Natural killer cell treated with Interleukin-12 subunit alpha and Interleukin-12 subunit beta and Interleukin-15 and Interleukin-18, amount 100 ng/mL, for 72 hours (primary cell): ENCODE data around the gene ZCCHC24. TPM values are rescaled to one million over a fixed set of nuclear protein-coding genes. Genes with fewer than 3 reads are reported as not detected.

ENCODE experiments used
- ATAC-seq, 2 donors: fragments of 150-1000 bp; cut with Tn5 transposase in 1 of 2; sonication (Bioruptor Pico), chemical (Tn5 transposase) in 1 of 2; 2 replicates each; pipeline ENCODE4 v1.10.0; 2021
- DNase-seq: peaks from one replicate; pipeline ENCODE4 v3.0.0; 2022; ENCODE audit warnings: low spot score
- H3K27ac Mint-ChIP-seq, 2 donors: 1 replicate in 1 of 2; 2 replicates in 1 of 2; pipeline ENCODE4 v1.8.0; 2022; ENCODE audit warnings: mixed read lengths in 2 of 2, mild to moderate bottlenecking in 1 of 2, moderate library complexity in 1 of 2
- H3K27me3 Mint-ChIP-seq, 2 donors: 1 replicate in 1 of 2; 2 replicates in 1 of 2; pipeline ENCODE4 v1.8.0; 2022; ENCODE audit warnings: mixed read lengths in 2 of 2
- H3K36me3 Mint-ChIP-seq: one replicate; pipeline ENCODE4 v1.8.0; 2022; ENCODE audit warnings: mixed read lengths
- H3K4me1 Mint-ChIP-seq, 2 donors: 1 replicate in 1 of 2; 2 replicates in 1 of 2; pipeline ENCODE4 v1.8.0; 2022; ENCODE audit warnings: low read depth in 2 of 2, mixed read lengths in 2 of 2, mild to moderate bottlenecking in 1 of 2
- H3K4me3 Mint-ChIP-seq: one replicate; pipeline ENCODE4 v1.8.0; 2022; ENCODE audit warnings: mixed read lengths
- H3K9me3 Mint-ChIP-seq: 2 replicates; pipeline ENCODE4 v1.8.0; 2022; ENCODE audit warnings: mixed read lengths
- total RNA-seq, 2 donors: library from RNA; stranded (reverse); gene quantifications; one replicate each; pipeline ENCODE4 v1.2.3, GENCODE V29; 2022

ZCCHC24 gene
- total RNA-seq, 2 donors from 2014 or later = 0.73 to 1.3 TPM

- DNase-seq (no peak), ATAC-seq (no peak)
- H3K36me3 Mint-ChIP-seq = no peaks in the 10 kb centered on the region
Observed at GRCh38 chr10:79437111-79437814, 8.2 kb downstream of the ZCCHC24 start.

GRCh38 chr10:79436850-79437103 lies 8.6 kb downstream of the ZCCHC24 start:
- no peaks in the 10 kb centered on the region for H3K27me3 Mint-ChIP-seq
- H3K4me1 Mint-ChIP-seq = peaks cover 0 to 8% of the 10 kb centered on the region in 2 donors
- no peaks in the 10 kb centered on the region for H3K36me3 Mint-ChIP-seq
- no peak for DNase-seq
- no peak for ATAC-seq
- no peaks in the 10 kb centered on the region for H3K9me3 Mint-ChIP-seq
- H3K4me3 Mint-ChIP-seq = no peak overlapping the region
- H3K27ac Mint-ChIP-seq = no peak overlapping the region

More at GRCh38 chr10:79437111-79437814, 8.2 kb downstream of the ZCCHC24 start:
- peak overlapping the region in 1 of 2 donors; percentile 53 for H3K27ac Mint-ChIP-seq
- peaks cover 0 to 9% of the 10 kb centered on the region in 2 donors for H3K4me1 Mint-ChIP-seq
- H3K9me3 Mint-ChIP-seq = no peaks in the 10 kb centered on the region
- no peaks in the 10 kb centered on the region for H3K27me3 Mint-ChIP-seq
- no peak overlapping the region for H3K4me3 Mint-ChIP-seq

GRCh38 chr10:79436066-79436849 lies 9.2 kb downstream of the ZCCHC24 start:
- H3K4me1 Mint-ChIP-seq = peaks cover 0 to 8% of the 10 kb centered on the region in 2 donors
- no peak overlapping the region for H3K4me3 Mint-ChIP-seq
- H3K9me3 Mint-ChIP-seq = no peaks in the 10 kb centered on the region
- DNase-seq (no peak), ATAC-seq (no peak)
- no peaks in the 10 kb centered on the region for H3K36me3 Mint-ChIP-seq
- H3K27ac Mint-ChIP-seq = peak overlapping the region in 1 of 2 donors; percentile 39
- H3K27me3 Mint-ChIP-seq = no peaks in the 10 kb centered on the region

GRCh38 chr10:79435271-79436065 lies 10.0 kb downstream of the ZCCHC24 start:
- Mint-ChIP-seq H3K4me3 (no peak overlapping the region), H3K36me3 (no peaks in the 10 kb centered on the region), H3K27ac (peak overlapping the region in 1 of 2 donors; percentile 39), H3K4me1 (peaks cover 0 to 6% of the 10 kb centered on the region in 2 donors), H3K27me3 (no peaks in the 10 kb centered on the region), H3K9me3 (no peaks in the 10 kb centered on the region)
- DNase-seq (no peak), ATAC-seq (peak in 1 of 2 donors; percentile 16)

GRCh38 chr10:79434821-79435251 lies 10.6 kb downstream of the ZCCHC24 start:
- Mint-ChIP-seq H3K36me3 (no peaks in the 10 kb centered on the region), H3K27ac (no peak overlapping the region), H3K9me3 (no peaks in the 10 kb centered on the region), H3K4me1 (peaks cover 0 to 6% of the 10 kb centered on the region in 2 donors), H3K4me3 (no peak overlapping the region), H3K27me3 (no peaks in the 10 kb centered on the region)
- no peak for ATAC-seq
- no peak for DNase-seq

- DNase-seq (no peak), ATAC-seq (peak in 1 of 2 donors; percentile 63)
- peaks cover 0 to 6% of the 10 kb centered on the region in 2 donors for H3K4me1 Mint-ChIP-seq
- H3K27ac Mint-ChIP-seq = no peak overlapping the region
- H3K4me3 Mint-ChIP-seq = no peak overlapping the region
- no peaks in the 10 kb centered on the region for H3K9me3 Mint-ChIP-seq
- H3K27me3 Mint-ChIP-seq = no peaks in the 10 kb centered on the region
- no peaks in the 10 kb centered on the region for H3K36me3 Mint-ChIP-seq
Observed at GRCh38 chr10:79434223-79434687, 11.2 kb downstream of the ZCCHC24 start.

- H3K4me3 Mint-ChIP-seq = no peak overlapping the region
- H3K4me1 Mint-ChIP-seq = peaks cover 0 to 6% of the 10 kb centered on the region in 2 donors
- H3K36me3 Mint-ChIP-seq = no peaks in the 10 kb centered on the region
- H3K27ac Mint-ChIP-seq = no peak overlapping the region
- DNase-seq = no peak
- H3K9me3 Mint-ChIP-seq = no peaks in the 10 kb centered on the region
- H3K27me3 Mint-ChIP-seq = no peaks in the 10 kb centered on the region
- no peak for ATAC-seq
Observed at GRCh38 chr10:79433324-79434222, 11.9 kb downstream of the ZCCHC24 start.

- Mint-ChIP-seq H3K4me1 (peaks cover 0 to 3% of the 10 kb centered on the region in 2 donors), H3K27me3 (no peaks in the 10 kb centered on the region), H3K27ac (no peak overlapping the region), H3K36me3 (no peaks in the 10 kb centered on the region), H3K4me3 (no peak overlapping the region), H3K9me3 (no peaks in the 10 kb centered on the region)
- DNase-seq (peak; percentile 53), ATAC-seq (no peak)
Observed at GRCh38 chr10:79431891-79432831, 13.3 kb downstream of the ZCCHC24 start.

- peaks cover 0 to 3% of the 10 kb centered on the region in 2 donors for H3K4me1 Mint-ChIP-seq
- H3K27me3 Mint-ChIP-seq = no peaks in the 10 kb centered on the region
- H3K36me3 Mint-ChIP-seq = no peaks in the 10 kb centered on the region
- no peak overlapping the region for H3K27ac Mint-ChIP-seq
- no peak overlapping the region for H3K4me3 Mint-ChIP-seq
- DNase-seq (no peak), ATAC-seq (no peak)
- H3K9me3 Mint-ChIP-seq = no peaks in the 10 kb centered on the region
Observed at GRCh38 chr10:79431428-79431827, 14.0 kb downstream of the ZCCHC24 start.

- Mint-ChIP-seq H3K4me1 (peaks cover 0 to 3% of the 10 kb centered on the region in 2 donors), H3K9me3 (no peaks in the 10 kb centered on the region), H3K27ac (peak overlapping the region in 1 of 2 donors; percentile 37), H3K36me3 (no peaks in the 10 kb centered on the region), H3K27me3 (no peaks in the 10 kb centered on the region), H3K4me3 (no peak overlapping the region)
- DNase-seq = no peak
- peak in 1 of 2 donors; percentile 6 for ATAC-seq
Observed at GRCh38 chr10:79430936-79431335, 14.5 kb downstream of the ZCCHC24 start.

GRCh38 chr10:79430325-79430905 lies 15.0 kb downstream of the ZCCHC24 start:
- Mint-ChIP-seq H3K27me3 (no peaks in the 10 kb centered on the region), H3K27ac (peak overlapping the region in 1 of 2 donors; percentile 37), H3K9me3 (no peaks in the 10 kb centered on the region), H3K4me1 (peaks cover 0 to 3% of the 10 kb centered on the region in 2 donors), H3K4me3 (no peak overlapping the region), H3K36me3 (no peaks in the 10 kb centered on the region)
- DNase-seq (no peak), ATAC-seq (no peak)

- DNase-seq = peak; percentile 51
- no peaks in the 10 kb centered on the region for H3K36me3 Mint-ChIP-seq
- H3K4me3 Mint-ChIP-seq = no peak overlapping the region
- H3K27me3 Mint-ChIP-seq = no peaks in the 10 kb centered on the region
- H3K4me1 Mint-ChIP-seq = peaks cover 0 to 3% of the 10 kb centered on the region in 2 donors
- ATAC-seq = no peak
- H3K27ac Mint-ChIP-seq = no peak overlapping the region
- H3K9me3 Mint-ChIP-seq = no peaks in the 10 kb centered on the region
Observed at GRCh38 chr10:79429751-79430150, 15.7 kb downstream of the ZCCHC24 start.
